IPS-15b (cell line): ENCODE data around the gene UQCRC2.
"Not testable (repeated sequence)": the region's sequence is repeated elsewhere in the genome, so short reads cannot be mapped to it uniquely, and the experiment has no call there.

Experiments used
- H3K27me3 ChIP-seq: one replicate; pipeline ENCODE4 v1.6.1; 2013; ENCODE audit warnings: low read length; ENCODE audit not compliant: control insufficient read depth, insufficient read depth
- H3K36me3 ChIP-seq: one replicate; pipeline ENCODE4 v1.6.1; 2013; ENCODE audit warnings: low read length; ENCODE audit not compliant: control insufficient read depth, insufficient read depth
- H3K4me1 ChIP-seq: one replicate; pipeline ENCODE4 v1.6.1; 2013; ENCODE audit warnings: mild to moderate bottlenecking, low read length; ENCODE audit not compliant: control insufficient read depth, insufficient read depth
- H3K4me3 ChIP-seq: one replicate; pipeline ENCODE4 v1.5.1; 2013; ENCODE audit warnings: low read depth, low read length
- H3K9ac ChIP-seq: one replicate; pipeline ENCODE4 v1.6.1; 2013; ENCODE audit warnings: low read depth, mild to moderate bottlenecking, low read length
- H3K9me3 ChIP-seq: one replicate; pipeline ENCODE4 v1.6.1; 2013; ENCODE audit warnings: mild to moderate bottlenecking, low read length; ENCODE audit not compliant: control insufficient read depth, insufficient read depth

UQCRC2 gene

GRCh38 chr16:22016927-22017326 is 63.8 kb downstream of the UQCRC2 start:
- no peak overlapping the region for H3K9ac ChIP-seq
- no peak overlapping the region for H3K4me3 ChIP-seq
- no peaks in the 10 kb centered on the region for H3K9me3 ChIP-seq
- H3K27me3 ChIP-seq: no peaks in the 10 kb centered on the region
- H3K4me1 ChIP-seq: no peaks in the 10 kb centered on the region
- H3K36me3 ChIP-seq: no peaks in the 10 kb centered on the region

GRCh38 chr16:22018559-22018958 is 65.4 kb downstream of the UQCRC2 start:
- Histone ChIP-seq H3K9me3 (no peaks in the 10 kb centered on the region), H3K27me3 (no peaks in the 10 kb centered on the region), H3K9ac (no peak overlapping the region), H3K4me1 (no peaks in the 10 kb centered on the region), H3K4me3 (no peak overlapping the region), H3K36me3 (no peaks in the 10 kb centered on the region)

- no peak overlapping the region for H3K9ac ChIP-seq
Measured at GRCh38 chr16:22022151-22022550, 69.0 kb downstream of the UQCRC2 start.

GRCh38 chr16:22023505-22023904 is 70.3 kb downstream of the UQCRC2 start:
- Histone ChIP-seq H3K9me3 (no peaks in the 10 kb centered on the region), H3K4me3 (no peak overlapping the region), H3K9ac (no peak overlapping the region), H3K4me1 (no peaks in the 10 kb centered on the region), H3K36me3 (no peaks in the 10 kb centered on the region), H3K27me3 (no peaks in the 10 kb centered on the region)

More at GRCh38 chr16:22022151-22022550, 69.0 kb downstream of the UQCRC2 start:
- Histone ChIP-seq H3K27me3 (no peaks in the 10 kb centered on the region), H3K4me3 (no peak overlapping the region), H3K4me1 (no peaks in the 10 kb centered on the region), H3K36me3 (no peaks in the 10 kb centered on the region), H3K9me3 (no peaks in the 10 kb centered on the region)

GRCh38 chr16:22024785-22025184 is 71.6 kb downstream of the UQCRC2 start:
- H3K9me3 ChIP-seq, H3K4me3 ChIP-seq, H3K4me1 ChIP-seq, H3K9ac ChIP-seq, H3K36me3 ChIP-seq, H3K27me3 ChIP-seq: not testable (repeated sequence)

GRCh38 chr16:22027633-22028032 is 74.5 kb downstream of the UQCRC2 start:
- no peaks in the 10 kb centered on the region for H3K4me1 ChIP-seq
- no peak overlapping the region for H3K4me3 ChIP-seq
- H3K27me3 ChIP-seq: no peaks in the 10 kb centered on the region
- no peak overlapping the region for H3K9ac ChIP-seq
- no peaks in the 10 kb centered on the region for H3K9me3 ChIP-seq
- H3K36me3 ChIP-seq: no peaks in the 10 kb centered on the region

GRCh38 chr16:22029632-22030031 is 76.5 kb downstream of the UQCRC2 start:
- no peaks in the 10 kb centered on the region for H3K4me1 ChIP-seq
- H3K27me3 ChIP-seq: no peaks in the 10 kb centered on the region
- no peak overlapping the region for H3K9ac ChIP-seq
- H3K9me3 ChIP-seq: no peaks in the 10 kb centered on the region
- no peak overlapping the region for H3K4me3 ChIP-seq
- H3K36me3 ChIP-seq: no peaks in the 10 kb centered on the region

- Histone ChIP-seq H3K36me3 (no peaks in the 10 kb centered on the region), H3K4me3 (no peak overlapping the region), H3K9ac (no peak overlapping the region), H3K4me1 (peaks cover 2% of the 10 kb centered on the region), H3K27me3 (no peaks in the 10 kb centered on the region), H3K9me3 (no peaks in the 10 kb centered on the region)
Measured at GRCh38 chr16:22030087-22030812, 77.1 kb downstream of the UQCRC2 start.

GRCh38 chr16:22031483-22032083 is 78.4 kb downstream of the UQCRC2 start:
- H3K27me3 ChIP-seq: no peaks in the 10 kb centered on the region
- H3K4me1 ChIP-seq: peaks cover 2% of the 10 kb centered on the region
- H3K9ac ChIP-seq: no peak overlapping the region
- H3K4me3 ChIP-seq: no peak overlapping the region
- no peaks in the 10 kb centered on the region for H3K9me3 ChIP-seq
- no peaks in the 10 kb centered on the region for H3K36me3 ChIP-seq
